Stimulated activated CD4-positive, alpha-beta T cell treated with anti-CD3 and anti-CD28 coated beads, Interleukin-1b, Interleukin-23, amount 100 ng/mL, for 1 hour (primary cell): Measurements from ENCODE around the gene TRABD2A.
A peak's percentile ranks its signal among the peaks of the same experiment; 100 is the strongest.

Experiments
- DNase-seq, 2 donors: peaks; one replicate each; pipeline ENCODE4 v3.0.0-alpha.2; 2020; ENCODE audit warnings: low read depth in 2 of 2

The TRABD2A gene

DNA sequence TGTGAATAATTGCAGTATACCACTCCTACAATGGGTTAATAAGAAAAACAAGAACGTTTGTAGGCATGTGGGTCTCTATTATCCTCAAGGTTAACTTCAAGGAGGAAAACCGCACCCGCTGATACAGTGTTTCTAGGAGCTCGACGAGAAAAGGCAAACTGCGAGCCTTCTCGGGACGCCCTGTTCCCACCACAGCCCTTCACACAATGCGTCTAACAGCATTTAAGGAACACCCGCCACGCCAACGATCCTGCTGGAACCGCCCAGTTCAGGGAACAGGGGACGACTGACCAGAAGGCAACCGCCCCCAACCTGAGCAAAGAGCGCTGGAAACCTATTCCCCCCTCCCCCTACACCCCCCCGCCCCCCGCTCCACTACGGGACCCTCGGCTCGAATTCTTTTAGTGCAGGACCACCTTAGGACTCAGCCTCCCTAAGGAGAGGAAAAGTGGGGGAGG lies 23.9 kb upstream of the TRABD2A start:
- no peak for DNase-seq

DNA sequence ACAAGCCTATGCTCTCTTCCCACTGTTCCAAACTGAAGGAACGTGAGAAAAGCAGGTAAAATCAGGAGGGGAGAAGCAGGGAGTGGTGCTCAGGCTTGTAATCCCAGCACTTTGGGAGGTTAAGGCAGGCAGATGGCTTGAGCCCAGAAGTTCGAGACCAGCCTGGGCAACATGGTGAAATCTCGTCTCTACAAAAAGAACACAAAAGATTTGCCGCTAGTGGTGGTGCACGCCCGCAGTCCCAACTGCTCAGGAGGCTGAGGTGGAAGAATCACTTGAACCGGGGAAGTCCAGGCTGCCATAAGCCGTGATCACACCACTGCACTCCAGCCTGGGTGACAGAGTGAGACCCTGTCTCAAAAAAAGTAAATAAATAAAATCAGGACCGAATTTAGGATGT lies 23.3 kb upstream of the TRABD2A start:
- DNase-seq: no peak

DNA sequence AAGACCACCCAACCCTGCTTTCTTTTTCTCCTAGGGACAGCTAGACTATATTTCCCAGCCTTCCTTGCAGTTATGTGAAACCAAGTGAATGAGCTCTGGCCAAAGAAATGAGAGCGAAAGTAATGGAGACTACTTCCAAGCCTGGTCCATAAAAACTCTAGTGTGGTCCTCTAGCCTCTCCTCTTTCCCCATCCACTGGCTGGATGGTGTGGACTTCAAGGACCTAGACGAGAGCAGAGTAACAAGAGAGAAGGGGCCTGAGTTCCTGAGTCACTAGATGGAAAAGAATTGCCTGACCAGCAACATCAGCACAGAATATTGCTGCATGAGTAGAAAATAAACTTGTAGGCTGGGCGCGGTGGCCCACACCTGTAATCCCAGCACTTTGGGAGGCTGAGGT lies 21.6 kb upstream of the TRABD2A start:
- DNase-seq: no peak

DNA sequence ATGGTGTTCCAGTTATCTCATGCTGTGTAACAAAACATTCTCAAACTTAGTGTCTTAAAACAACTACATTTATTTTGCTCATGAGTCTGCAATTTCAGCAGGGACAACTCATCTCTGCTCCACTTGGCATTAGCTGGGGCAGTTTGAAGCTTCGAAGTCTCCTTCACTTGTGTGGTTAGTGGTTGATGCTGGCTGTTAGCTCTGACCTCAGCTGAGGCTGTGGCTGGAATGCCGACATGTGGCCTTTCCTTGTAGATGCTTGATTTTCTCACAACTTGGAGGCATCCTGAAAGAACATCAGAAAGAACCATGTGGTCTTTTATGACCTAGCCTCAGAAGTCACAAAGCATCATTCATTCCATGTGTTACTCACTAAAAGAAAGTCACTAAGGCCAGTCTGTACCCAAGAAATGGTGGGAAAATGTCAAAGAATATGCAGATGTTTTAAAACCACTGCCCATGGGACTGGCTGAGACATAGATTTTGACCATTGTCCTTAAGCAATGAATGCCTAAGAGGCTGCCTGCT lies 20.8 kb upstream of the TRABD2A start:
- no peak for DNase-seq

DNA sequence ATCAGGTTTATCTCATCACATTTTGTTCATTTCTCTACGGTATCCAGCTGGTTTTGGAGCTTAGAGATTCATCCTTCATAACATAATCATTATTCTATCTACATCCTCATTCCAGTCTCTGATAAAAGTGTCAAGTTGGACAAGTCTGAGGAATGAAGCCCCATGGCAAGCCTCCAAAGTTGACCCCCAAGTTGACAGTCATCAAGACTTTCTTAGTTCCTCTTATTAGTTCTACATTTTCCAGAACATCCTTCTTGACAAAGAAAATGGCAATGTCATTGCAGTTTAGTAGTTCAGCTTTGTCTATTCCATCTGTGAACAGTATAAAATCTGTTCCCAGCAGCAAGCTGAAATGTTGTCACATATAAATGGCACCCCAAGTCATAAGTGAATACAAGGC lies 20.1 kb upstream of the TRABD2A start:
- DNase-seq: no peak

DNA sequence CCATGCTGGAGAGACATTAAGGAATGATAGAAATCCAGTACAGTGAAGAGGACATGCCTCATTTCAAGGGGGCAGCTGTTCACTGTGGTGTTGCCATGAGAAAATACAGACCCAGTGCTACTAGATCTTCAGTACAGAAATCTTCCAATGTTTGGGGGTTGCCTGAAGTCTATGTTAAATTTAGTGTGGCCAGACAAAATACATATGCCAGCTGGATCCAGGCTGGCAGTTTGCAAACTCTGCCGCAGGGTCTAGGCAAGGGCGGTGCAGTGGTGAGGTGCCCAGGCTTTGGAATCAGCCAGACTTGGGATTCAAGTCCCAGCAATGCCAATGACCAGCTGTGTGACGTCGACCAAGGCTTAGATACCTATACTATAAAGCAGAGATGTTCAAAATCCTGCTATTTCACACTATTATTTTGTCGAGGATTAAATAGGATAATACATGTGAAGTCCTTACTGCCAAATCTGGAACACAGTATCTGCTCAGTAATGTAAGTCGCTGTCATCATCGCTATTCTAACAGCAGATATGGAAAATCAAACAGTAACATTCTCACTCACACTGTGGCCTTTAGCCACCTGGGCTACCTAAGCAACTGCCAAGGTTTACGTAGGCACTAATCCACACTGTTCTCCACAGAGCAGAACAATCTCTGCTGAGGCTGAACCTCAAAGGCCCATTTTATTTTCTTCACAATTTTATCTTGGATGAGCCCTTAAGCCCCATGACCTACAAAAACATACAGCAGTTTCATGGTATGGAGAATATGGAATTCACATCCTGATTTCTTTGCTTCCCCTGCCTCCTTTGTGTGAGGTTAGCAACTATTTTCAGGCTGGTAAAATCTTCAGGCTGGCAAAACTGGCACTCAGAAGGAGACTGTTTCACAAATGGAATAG lies 18.7 kb upstream of the TRABD2A start:
- DNase-seq: no peak

DNA sequence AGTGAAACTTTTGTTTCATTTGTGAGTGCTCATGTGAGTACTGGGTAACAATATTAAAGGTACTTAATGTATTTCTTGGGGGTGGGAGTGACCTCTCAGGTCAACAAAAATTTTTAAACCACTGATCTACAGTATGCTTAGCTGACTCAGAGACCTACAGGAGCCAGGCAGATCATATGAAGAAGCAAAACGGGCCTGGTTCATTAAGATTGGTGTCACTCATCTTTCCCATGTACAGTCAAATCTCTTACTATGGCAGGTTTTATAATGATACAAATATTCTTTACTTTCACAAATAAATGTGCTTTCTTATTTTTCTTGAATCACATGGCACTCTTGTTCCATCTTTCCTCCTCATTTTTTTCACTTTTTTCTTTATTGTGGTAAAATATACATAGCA lies 16.9 kb upstream of the TRABD2A start:
- no peak for DNase-seq

DNA sequence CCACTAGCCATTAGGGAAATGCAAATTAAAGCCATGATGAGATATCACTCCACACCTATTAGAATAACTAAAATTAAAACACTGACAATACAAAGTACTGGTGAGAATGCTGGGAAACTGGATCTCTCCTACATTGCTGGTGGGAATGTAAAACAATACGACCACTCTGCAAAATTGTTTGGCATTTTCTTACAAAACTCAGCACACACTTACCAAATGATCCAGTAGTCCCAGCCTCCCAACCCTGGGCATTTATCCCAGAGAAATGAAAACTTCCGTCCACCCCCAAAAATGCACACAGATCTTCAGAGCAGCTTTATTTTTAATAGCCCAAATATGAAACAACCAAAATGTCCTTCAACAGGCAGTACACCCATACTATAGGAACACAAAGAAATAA lies 15.7 kb upstream of the TRABD2A start:
- DNase-seq: no peak

DNA sequence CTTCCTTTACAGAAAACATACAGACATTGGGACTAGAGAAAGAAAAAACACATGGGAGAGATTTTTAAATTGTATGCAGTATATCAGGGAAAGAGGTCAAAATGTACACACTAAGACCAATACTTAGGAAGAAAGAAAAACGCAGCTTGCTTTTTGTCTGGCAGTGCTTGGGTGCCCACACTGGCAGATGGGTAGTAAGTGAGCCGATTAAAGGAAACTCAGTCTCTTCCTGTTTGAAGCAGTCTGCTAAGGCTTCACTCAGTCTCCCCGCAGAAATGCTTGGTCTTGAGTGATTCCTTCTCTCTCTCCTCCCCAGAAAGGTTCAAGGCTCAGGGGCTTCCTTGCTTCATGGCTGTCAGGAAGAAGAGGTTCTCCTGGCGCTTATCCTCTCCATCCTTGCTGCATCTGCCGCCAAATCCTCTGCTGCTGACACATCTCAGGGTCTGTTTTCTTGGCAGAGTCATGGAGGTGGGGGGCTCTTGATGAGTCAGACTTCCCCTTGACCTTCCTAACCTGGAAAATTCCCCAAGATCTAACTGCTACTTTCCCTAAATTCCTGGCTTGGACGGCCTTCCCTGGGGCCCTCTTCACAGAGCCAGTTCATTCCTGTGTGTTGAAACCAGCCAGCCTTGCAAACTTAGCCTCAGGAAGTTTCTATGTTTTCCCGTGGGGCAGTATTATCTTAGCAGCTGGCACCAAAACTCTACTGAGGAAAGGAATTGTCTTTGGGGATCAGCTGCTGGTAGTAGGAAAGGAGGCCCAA lies 14.1 kb upstream of the TRABD2A start:
- no peak for DNase-seq

DNA sequence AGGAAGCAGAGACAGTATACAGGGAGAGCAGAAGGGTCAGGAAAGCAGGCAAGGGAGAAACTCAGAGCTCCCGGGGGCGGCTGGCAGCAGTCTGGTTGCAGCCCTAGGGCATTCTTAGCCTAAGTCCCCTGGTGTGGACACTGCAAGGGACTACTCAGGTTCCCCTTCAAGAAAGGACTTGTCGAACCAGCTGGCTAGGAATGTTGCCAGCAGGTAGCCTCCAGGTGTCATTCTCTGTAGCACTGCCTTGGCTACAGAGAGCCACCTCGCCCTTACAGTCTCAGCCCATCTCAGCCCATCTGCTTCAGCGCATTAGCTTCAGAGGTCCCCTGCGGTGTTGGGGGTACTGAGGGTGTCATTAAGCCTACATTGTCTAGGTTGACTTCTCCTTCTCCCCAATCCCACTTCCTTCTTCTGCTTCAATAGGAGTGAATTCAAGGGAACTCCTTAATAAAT lies 13.3 kb upstream of the TRABD2A start:
- DNase-seq: no peak

DNA sequence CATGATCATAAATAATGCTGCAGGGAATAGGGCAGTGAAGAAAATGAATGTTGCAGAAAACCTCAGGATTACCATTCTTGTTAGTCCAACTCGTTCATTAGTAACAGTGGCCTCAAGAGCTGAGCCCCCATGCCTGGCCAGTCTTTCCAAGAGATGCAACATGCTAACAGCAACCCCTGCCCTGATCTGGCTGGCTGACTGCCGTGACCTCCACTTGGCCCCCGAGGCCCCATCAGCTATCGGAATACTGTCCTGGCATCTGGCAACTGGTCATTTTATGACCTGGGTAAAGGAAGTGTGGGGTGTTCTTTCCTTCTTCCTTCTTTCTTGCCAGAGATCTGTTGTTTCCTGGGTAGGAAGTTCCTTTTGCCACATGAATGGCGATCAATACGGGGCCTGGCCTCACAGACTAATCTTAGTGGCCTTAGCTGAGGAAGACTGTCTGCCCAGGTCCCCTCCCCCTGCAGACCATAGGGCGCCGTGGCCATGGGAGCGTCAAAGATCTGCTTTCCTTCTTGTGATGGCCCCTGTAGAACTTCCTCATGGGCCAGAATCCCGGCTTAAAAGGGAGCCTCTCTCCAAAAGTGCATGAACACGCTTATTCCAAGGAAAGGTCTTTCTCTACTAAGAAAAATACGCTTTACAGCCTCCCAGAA lies 10.6 kb upstream of the TRABD2A start:
- DNase-seq: no peak

DNA sequence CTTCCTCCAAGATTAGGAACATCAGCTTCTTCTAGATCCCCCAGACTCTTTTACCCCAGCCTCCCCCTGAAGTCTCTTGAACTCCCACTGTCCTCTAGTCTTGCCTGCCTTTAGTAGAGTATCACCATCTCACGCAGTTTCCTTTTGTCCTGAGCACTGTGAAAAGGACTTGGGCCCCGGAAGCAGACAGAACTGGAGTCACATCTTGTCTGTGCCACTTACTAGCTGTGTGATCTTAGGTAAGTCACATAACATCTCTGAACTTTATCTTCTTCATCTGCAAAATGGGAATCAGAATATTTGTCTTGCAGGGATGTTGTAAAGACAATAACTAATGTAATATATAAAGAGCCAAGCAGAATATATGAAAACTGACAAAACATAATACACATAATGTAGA lies 8.4 kb upstream of the TRABD2A start:
- DNase-seq: no peak

DNA sequence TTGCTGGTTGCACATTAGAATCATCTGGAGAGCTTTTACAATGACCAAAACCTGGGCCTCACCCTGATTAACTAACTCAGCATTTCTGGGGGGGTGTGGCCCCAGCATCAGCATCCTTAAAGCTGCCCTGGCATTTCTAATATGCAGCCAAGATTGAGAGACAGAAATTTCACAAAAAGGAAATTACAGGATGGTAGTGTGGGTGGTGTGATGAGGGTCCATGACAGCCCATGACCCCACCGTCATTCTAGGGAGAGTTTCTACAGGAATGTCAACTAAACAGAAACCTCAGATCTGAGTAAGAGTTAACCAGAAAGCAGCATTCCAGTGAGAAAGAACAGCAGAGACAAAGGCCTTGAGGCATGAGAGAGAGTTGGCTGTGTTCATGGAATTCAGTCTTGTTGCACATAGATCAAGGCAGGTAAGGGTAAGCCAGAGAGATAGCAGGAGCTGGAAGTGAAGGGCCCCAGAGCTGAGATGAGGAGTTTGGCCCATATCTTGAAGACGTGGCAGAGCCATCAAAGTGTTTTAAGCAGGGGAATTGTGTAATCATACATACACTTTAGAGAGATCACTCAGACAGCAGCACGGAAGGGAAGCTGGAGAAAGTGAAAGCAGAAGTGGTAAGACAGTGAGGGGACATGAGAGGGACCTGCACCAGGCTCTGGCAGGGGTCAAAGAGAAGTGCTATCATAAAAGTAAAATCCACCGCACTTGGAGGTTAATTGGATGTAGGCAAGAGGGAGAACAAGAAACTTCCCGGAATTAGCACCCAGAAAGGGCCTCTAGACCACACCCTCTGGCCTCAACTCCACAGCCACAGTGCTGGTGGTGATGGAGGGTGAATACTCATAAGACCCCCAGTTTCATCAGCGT lies 7.8 kb upstream of the TRABD2A start:
- DNase-seq: no peak

DNA sequence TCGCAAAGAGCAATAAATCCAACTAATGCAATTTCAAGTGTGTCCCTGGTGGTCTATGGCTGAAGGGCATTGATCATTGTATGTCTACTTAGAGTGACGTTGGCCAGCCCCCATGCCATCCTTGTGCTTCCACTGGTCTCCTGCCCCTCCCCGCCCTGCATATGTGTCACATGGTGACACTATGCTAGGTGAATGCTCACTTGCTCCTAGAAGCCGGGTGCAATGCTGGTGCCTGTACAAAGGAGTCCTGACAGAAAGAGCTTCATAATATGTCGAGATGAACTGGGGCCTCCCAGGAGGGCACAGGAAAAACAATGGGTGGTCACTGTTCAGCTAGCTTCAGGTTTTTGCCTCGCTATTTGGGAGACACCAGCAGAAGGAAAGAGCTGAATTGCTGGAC lies 5.9 kb upstream of the TRABD2A start:
- DNase-seq: no peak

DNA sequence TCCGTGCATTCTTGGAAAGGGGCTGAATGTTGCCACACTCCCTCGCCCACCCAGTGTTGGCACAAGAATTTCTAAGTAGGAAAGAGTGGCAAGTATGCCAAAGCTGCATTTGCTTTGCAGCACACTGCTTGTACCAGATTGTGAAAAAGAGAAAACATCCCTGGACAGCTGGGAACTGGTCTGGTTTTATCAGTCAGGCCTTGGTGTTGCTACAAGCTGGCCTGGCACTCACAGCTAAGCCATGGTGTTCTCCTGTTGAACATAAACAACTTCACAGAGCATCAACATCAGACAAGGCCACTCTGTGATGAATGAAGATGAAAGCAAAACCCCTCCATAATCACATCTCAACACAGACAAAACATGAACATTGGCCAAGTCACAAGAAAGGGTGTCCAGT lies 4.2 kb upstream of the TRABD2A start:
- no peak for DNase-seq

DNA sequence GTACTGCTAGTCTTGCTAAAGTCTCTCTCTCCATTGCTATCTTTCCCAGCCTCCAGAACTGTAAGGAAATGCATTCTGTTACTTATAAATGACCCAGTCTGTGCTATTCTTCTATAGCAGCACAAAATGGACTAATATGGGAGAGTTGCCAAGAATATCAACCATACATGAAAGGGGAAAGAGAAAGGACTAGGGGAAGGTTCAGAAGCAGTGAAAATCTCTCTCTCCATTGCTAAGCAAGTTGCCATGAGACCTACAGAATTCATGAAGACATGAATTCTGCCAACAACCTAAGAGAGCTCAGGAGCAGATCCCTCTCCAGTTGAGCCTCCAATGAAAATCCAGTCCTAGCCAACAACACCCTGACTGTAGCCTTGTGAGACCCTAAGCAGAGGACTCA lies 3.6 kb upstream of the TRABD2A start:
- DNase-seq: no peak

DNA sequence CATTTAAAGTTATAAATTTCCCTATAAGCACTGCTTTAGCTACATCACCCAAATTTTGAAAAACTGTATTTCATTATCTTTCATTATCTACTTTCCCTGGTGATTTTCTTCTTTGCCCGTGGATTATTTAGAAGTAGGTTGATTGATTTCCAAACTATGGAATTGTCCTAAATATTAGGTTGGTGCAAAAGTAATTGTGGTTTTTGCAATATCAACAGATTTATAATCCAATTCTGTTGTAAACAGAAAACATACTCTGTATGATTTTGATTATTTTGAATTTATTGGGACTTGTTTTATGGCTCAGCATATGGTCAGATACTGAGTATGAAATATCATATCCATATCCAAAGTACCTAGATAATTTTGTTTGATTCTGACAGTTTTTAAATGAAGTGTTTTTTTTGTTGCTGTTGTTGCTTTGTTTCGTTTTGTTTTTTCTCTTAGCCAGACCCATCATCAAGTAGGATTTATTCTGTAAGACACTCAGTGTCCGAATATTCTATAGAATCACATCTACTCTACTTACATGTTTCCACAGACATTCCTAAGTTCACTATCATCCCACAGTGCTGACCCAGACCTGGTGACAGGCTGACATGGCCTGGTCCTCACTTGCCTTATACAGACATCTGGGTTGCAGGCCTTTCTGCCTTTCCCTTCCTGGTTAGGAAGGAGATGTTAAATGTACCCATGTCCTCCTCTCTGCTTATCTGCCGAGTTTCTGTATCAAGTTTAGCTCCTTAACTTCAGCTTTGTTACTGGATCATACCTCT lies 2.1 kb upstream of the TRABD2A start:
- DNase-seq: no peak

DNA sequence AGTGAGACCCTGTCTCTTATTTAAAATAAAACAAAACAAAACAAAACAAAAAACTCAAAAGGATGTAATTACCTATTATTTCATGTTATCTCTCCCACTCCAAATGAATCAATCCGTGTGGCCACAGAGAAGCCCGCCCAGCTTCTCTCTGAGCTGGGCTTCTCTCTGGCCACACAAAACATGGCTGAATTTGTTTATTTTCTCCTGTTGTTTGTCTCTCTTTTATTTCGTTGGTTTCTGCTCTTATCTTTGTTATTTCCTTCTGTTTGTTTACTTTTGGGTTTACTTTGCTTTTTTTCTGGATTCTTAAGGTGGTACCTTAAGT lies 1.5 kb upstream of the TRABD2A start:
- DNase-seq: no peak

DNA sequence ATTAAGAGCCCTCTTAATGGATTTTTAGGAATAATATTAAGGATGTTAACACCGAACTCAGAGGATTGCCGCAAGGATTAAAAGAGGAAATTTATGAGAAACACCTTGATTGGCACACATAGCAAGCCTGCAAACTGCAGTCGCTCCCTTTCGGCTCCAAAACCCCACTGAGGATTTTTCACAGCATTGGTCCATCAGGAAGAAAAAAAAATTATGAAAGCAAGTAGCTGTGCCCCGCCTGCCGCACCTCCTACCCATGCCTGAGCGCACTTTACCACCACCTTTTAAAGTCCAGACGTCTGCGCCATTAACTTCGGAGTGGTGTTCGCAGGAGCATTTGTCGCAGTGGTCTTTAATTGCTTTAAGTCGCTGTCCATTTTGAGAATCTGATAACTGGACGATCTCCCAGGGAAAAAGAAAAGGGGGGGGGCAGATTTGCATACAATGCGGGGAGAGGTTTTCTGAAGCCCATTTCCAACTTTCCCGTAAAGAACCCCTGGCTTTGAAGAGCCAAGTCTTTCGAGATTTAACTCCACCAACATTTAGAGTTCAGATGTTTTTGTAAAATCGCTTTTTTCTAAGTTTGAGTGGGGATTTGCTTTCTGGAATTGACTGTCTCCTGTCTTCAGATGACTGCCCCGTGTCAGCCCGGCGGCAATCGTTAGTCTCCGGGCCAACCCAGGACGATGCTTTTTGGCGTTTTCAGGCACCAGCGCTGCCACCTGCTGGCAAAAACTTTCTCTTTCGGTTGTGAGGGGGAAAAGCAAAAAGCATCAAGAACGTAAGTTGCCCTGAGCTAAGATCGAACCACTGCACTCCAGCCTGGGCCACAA lies 913 bp upstream of the TRABD2A start:
- DNase-seq: peak; percentile 64 to 70

DNA sequence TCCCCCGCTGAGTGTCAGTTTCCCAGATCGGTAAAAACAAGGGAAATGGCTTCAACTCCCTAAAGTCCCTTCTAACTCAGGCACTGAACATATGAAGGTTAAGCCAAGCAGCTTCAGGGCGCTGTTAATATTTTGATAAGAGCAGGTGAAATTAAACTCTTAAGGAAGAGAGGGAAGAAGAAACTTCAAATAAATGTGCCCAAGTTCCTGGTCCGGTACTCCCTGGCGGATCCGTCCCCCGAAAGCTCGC lies 564 bp downstream of the TRABD2A start:
- DNase-seq: no peak
